ENCODE data around the gene AHDC1. TPM values are rescaled to one million over a fixed set of nuclear protein-coding genes. Genes with fewer than 3 reads are reported as not detected.
A peak's percentile ranks its signal among the peaks of the same experiment; 100 is the strongest.

AHDC1 gene
- total RNA-seq, 2 experiments from 2014 or later, result 6.5 to 13.8 TPM

DNA sequence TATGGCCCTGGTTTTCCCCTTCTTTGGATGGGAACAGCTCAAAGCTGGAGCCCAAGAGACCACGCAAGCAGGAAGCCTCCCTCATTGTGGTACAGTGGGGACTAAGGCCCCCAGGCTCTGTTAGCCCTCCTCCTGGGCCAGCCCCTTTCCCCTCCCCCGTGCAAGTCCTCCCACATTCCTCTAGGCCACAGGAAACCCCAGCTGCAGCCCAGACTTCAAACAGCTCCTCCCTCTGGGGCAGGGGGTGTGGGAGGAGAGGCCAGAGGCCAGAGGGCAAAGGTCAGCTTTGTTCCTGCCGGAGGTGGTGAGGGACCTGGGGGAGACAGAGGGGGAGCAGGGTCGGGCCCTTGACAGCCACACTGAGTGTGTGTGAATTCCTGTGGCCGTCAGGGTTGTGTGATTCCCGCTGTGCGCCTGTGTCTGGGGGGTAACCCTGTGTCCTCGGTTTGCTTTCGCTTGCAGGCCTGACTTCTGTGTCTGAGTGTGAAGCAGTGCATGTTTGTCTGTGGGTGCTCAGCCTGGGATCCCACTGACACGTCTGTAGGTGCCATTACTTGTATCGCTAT lies 3.4 kb upstream of the AHDC1 start:
- Histone ChIP-seq H3K4me2 (ENCODE audit: low read length) (peak overlapping the region; percentile 12; the same call in 1 of the 2 replicates), H3K4me1 (ENCODE audit: insufficient read depth, low read length, poor library complexity, severe bottlenecking) (peaks cover 68% of the 10 kb centered on the region), H3K27ac (ENCODE audit: low read depth, low read length, poor library complexity, severe bottlenecking) (peak overlapping the region; percentile 44), H3K79me2 (ENCODE audit: insufficient read depth, low read depth, low read length) (no peaks in the 10 kb centered on the region), H3K4me3 (ENCODE audit: low read depth, low read length, poor library complexity, severe bottlenecking) (no peak overlapping the region), H2AFZ (ENCODE audit: low read length) (peak overlapping the region; percentile 67; the same call in 1 of the 2 replicates), H3K9me2 (ENCODE audit: insufficient read depth, low read length) (no peaks in the 10 kb centered on the region), H3K36me3 (ENCODE audit: insufficient read depth, low read length) (no peaks in the 10 kb centered on the region), H4K20me1 (ENCODE audit: insufficient read depth, low read length) (no peaks in the 10 kb centered on the region), H3K9me3 (ENCODE audit: low read length) (no peaks in the 10 kb centered on the region)
- CTCF ChIA-PET (ENCODE audit: unreplicated experiment), result interaction anchor here (0.6 to 1.5 kb wide), 11 partner anchors 43 to 307 kb away, joined by 3 to 10 read pairs (median 4); no protein-coding TSS in a partner anchor
- TF ChIP-seq, protein P1, sequence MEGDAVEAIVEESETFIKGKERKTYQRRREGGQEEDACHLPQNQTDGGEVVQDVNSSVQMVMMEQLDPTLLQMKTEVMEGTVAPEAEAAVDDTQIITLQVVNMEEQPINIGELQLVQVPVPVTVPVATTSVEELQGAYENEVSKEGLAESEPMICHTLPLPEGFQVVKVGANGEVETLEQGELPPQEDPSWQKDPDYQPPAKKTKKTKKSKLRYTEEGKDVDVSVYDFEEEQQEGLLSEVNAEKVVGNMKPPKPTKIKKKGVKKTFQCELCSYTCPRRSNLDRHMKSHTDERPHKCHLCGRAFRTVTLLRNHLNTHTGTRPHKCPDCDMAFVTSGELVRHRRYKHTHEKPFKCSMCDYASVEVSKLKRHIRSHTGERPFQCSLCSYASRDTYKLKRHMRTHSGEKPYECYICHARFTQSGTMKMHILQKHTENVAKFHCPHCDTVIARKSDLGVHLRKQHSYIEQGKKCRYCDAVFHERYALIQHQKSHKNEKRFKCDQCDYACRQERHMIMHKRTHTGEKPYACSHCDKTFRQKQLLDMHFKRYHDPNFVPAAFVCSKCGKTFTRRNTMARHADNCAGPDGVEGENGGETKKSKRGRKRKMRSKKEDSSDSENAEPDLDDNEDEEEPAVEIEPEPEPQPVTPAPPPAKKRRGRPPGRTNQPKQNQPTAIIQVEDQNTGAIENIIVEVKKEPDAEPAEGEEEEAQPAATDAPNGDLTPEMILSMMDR (conservative IDR thresholded peaks at IDR 0.05; ENCODE audit: low read length), result no peak
- no peak for DNase-seq (ENCODE audit: low spot score)
- intact Hi-C loops (cut with micrococcal nuclease; ENCODE audit: unreplicated experiment), result no loop called here
- no TSS peak for BruUV-seq (replicated peaks)
- POLR2A ChIA-PET, result interaction anchor here (0.5 to 5.3 kb wide), 3 partner anchors 54 to 82 kb away, joined by 3 to 34 read pairs (median 4); no protein-coding TSS in a partner anchor

DNA sequence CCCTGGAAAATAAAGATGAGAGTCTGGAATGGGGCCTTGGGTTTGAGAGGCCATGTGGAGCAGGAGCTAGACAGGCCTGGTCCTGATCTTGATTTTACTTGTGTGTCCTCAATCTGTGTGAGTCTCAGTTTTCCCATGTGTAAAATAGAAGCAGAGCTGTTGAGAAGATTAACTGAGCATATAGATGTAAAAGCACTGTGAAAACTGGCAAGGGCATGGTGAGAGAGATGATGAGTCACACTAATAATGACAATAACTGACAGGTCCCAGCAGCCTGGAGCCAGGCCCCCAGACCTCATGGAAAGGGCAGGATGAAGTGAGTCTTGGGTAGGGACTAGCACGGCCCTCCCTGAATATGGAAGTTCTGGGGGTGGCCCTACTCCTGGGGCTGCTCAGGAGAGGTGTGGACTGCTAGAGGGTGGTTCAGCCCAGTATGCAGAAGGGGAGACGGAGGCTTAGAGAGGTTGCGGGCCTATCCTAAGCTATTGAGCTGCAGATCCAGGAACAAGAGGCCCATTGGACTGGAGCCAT lies 2.8 kb upstream of the AHDC1 start:
- H3K27ac ChIP-seq (ENCODE audit: low read depth, low read length, poor library complexity, severe bottlenecking), result peak overlapping the region; percentile 44
- CTCF ChIA-PET (ENCODE audit: unreplicated experiment), result interaction anchor here (0.6 to 1.5 kb wide), 14 partner anchors 43 to 307 kb away, joined by 3 to 10 read pairs (median 4); no protein-coding TSS in a partner anchor
- H4K20me1 ChIP-seq (ENCODE audit: insufficient read depth, low read length), result no peaks in the 10 kb centered on the region
- no peak overlapping the region for H3K4me3 ChIP-seq (ENCODE audit: low read depth, low read length, poor library complexity, severe bottlenecking)
- no peaks in the 10 kb centered on the region for H3K9me2 ChIP-seq (ENCODE audit: insufficient read depth, low read length)
- no peaks in the 10 kb centered on the region for H3K79me2 ChIP-seq (ENCODE audit: insufficient read depth, low read depth, low read length)
- DNase-seq (ENCODE audit: low spot score), result no peak
- intact Hi-C loops (cut with micrococcal nuclease; ENCODE audit: unreplicated experiment), result loop anchor here (1.0 kb wide), 4 partner anchors 203 to 305 kb away; no protein-coding TSS in a partner anchor
- H3K4me2 ChIP-seq (ENCODE audit: low read length), result peak overlapping the region; percentile 12; the same call in 1 of the 2 replicates
- H2AFZ ChIP-seq (ENCODE audit: low read length), result peak overlapping the region; percentile 67
- BruUV-seq (replicated peaks), result no TSS peak
- POLR2A ChIA-PET, result interaction anchor here (0.5 to 5.3 kb wide), 4 partner anchors 55 to 81 kb away, joined by 3 to 34 read pairs (median 4); no protein-coding TSS in a partner anchor
- TF ChIP-seq, protein P1 (conservative IDR thresholded peaks at IDR 0.05; ENCODE audit: low read length), result 0 out of 2 replicates have a peak, but pooled peaks have one; percentile 17
- no peak for TF ChIP-seq EZH2phosphoT487 (IDR thresholded peaks at IDR 0.05; ENCODE audit: borderline replicate concordance, low read depth, low read length)
- H3K36me3 ChIP-seq (ENCODE audit: insufficient read depth, low read length), result no peaks in the 10 kb centered on the region
- H3K4me1 ChIP-seq (ENCODE audit: insufficient read depth, low read length, poor library complexity, severe bottlenecking), result peaks cover 73% of the 10 kb centered on the region
- H3K9me3 ChIP-seq (ENCODE audit: low read length), result no peaks in the 10 kb centered on the region
